GM18517 (cell line): ENCODE results near the gene KCNAB1.
"Not testable (repeated sequence)": the region's sequence is repeated elsewhere in the genome, so short reads cannot be mapped to it uniquely, and the experiment has no call there.

Experiments
- ATAC-seq: cut with Tn5 transposase; IDR thresholded peaks from one replicate; pipeline ENCODE4 v1.9.1; 2021; ENCODE audit warnings: mild to moderate bottlenecking, moderate library complexity; ENCODE audit not compliant: unreplicated experiment

Gene KCNAB1

DNA sequence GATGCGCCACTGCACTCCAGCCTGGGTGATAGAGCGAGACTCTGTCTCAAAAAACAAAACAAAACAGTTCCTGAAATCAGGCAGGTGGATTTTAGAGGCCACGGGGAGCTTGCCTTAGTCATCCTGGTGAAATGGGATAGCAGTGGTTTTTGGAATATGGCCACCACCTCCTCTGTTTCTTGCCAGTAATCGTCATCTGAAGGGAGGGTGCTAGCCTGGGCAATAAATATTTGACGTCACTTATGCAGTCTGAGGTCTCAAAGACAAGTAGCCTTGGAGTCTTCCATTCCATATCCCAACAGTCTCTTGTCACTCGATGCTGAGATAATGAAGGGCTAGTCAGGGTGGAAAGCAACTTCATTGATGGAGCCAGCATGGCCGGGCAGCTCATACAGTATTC, 55.2 kb downstream of the KCNAB1 start:
- no peak for ATAC-seq

DNA sequence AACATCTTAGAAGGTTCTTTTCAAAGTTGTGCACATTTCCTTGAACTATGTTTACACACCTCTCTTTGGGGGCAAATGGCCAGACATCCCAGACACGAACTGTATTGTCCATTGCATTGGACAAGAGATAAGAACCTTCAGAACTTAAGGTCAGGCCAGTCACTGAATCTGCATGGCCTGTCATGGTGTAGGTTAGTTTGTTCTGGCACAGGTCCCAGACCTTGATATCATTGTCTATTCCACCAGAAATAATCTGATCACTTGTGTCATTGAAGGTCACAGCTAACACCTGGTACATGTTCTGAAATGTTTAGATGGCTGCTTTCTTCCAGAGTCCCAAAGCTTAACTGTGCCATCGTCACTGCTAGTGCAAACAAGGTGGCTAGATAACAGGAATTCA, 55.7 kb downstream of the KCNAB1 start:
- no peak for ATAC-seq

DNA sequence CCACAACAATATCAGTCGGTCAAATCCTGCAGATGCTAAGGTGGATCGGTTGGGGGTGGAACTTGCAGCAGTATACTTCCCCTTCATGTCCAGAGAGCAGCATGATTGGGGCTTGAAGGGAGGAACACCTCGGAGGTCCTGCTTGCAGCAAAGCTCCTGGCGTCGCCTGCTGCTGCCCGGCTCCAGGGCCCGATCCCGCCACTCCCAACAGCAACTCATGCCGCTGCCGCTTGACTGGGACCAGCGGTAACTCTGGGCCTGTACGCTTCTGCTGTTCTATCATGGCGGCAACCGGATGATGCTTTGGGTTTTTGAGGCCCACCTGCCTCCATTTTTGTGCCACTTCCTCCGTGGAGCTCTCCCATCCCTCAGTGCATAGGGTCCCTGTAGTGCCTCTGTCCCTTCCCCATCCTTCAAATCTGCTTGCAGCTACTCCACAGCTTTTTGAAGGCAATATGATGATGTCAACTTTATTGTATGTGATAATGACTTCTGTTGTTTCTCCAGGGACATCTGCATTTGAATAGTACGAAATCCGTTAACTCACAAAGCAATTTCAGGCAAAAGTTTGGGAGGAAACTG, 56.3 kb downstream of the KCNAB1 start:
- ATAC-seq = no peak

DNA sequence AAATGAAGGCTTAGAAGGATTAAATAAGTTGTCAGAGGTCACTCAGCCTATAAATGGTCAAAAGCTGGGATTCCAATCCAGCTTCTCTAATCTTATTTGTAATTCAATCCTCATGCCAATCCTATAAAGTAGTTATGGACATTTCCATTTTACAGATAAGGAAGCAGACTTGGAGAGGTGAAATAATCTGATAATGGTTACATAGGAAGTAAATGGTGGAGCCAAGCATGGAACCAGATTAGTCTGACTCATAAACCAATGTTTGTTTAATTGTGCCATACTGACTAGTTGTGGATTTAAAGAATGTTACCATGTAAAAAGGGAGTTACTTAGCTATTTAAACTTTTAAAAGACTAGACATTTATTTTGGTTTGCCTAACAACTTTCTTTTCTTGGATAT, 59.7 kb downstream of the KCNAB1 start:
- no peak for ATAC-seq

DNA sequence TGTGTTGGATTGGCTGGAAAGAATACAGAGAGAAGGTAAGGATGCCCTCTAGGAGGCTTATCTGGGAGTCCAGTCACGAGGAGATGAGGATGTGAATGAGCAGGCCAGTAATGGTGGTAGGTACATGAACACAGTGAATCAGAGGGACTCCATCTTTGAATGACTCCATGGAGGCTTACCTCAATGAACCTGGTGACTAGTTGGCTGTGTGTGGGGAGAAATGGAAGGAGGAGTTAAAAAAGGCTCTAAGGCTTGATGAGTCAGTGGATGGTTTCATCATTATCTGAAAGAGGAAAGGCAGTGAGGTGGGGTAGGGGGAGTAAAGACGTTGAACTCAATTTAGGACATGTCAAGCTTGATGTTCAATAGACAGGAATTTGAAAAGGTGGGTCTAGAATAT, 61.1 kb downstream of the KCNAB1 start:
- no peak for ATAC-seq

- ATAC-seq = no peak
Measured at GRCh38 chr3:156183396-156183795, 63.0 kb downstream of the KCNAB1 start.

- ATAC-seq = no peak
Measured at GRCh38 chr3:156184156-156184555, 63.8 kb downstream of the KCNAB1 start.

DNA sequence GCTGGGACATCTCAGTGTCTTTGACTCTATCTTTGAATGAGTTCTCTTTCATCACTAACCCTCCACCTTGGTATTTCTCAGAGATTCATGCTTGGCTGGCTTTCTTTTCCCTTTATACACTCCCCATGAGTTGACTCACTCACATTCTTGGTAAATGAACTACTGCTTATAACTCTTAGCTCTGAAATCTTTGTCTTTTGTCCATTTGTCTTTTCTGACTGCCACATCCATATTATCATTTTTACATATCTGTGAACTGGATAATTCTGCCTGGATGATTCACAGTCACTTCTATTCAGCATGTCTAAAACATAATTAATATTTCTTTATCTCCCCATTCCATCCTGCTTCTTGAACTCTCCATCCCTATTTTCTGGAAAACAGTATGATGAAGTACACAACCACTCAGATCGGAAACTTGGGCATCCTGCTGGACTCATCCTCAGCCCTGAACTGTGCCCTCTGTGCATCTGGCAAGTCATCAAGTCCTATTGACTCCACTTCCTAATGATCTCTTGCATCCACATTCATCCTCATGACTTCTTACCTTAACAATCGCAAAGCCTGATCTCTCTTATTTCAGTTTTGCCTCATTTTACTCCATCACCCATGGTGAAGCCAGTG, 66.9 kb downstream of the KCNAB1 start:
- no peak for ATAC-seq

DNA sequence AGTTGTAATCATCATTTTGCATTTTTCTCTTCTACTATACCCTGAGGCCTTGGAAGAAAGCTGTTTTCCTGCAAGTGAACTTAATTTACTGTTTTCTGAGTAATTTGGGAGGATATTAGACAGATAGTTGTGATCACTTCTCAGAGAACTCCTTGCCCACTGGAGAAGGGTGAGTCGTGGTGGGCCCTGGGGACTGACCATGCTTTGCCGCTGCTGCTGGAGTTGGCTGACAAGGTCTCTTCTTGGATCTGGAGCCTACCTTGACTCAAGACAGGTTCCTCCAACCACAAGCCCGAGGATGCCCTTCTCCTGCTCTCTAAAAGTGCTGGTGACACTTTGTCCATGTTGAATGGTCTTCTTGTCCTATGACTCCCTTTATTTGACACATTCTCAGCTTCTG, 68.4 kb downstream of the KCNAB1 start:
- no peak for ATAC-seq

GRCh38 chr3:156189927-156190326, 69.5 kb downstream of the KCNAB1 start:
- ATAC-seq = no peak

DNA sequence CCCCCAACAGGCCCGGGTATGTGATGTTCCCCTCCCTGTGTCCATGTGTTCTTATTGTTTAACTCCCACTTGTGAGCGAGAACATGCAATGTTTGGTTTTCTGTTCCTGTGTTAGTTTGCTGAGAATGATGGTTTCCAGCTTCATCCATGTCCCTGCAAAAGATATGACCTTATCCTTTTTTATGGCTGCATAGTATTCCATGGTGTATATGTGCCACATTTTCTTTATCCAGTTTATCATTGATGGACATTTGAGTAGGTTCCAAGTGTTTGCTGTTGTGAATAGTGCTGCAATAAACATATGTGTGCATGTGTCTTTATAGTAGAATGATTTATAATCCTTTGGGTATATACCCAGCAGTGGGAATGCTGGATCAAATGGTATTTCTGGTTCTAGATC, 74.6 kb downstream of the KCNAB1 start:
- ATAC-seq = not testable (repeated sequence)

- ATAC-seq = not testable (repeated sequence)
Measured at GRCh38 chr3:156197152-156197551, 76.8 kb downstream of the KCNAB1 start.

DNA sequence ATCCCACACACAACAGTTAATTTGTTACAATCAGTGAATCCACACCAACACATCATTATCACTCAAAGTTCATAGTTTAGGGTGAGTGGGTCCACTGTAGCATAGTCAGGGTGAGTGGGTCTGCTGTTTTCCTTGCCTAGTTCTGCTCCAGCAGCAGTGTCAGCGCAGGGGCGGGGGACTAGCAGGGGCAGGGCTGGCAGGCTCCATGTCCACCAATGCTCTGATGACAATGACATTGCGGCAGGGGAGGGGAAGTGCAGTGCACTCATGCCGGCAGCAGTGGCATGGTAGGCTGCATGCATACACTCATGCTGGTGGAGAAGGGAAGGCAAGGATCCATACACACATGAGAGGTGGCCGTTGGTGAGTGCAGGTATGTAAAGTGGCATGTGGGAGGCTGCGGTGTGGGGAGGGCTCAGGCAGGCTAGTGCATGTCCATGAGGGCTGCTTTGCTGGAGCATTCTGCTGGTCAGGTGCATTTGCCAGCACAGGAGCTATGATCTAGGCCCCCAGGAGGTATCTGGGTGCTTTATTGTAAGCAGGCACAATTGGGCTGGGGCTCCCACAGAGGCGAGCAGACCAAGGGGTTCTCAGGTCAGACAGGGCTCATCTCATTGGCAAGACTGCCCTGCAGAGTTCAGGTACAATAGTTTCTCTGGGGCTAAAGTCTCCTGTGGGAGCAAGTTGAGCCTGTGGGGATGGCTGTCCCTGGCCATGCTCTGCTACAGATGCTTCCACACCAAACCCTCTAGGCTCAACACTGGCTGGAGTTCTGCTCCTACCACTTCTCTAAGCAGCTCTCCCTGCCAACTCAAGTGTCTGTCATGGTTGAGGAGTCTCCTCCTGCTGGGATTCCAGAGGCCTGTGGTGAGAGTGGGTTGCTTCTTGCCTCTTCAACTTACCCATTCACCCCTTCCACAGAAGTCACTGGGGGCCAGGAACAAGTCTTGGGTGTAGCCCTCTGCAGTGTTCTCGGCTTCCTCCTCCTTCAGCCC, 81.3 kb downstream of the KCNAB1 start:
- no peak for ATAC-seq

DNA sequence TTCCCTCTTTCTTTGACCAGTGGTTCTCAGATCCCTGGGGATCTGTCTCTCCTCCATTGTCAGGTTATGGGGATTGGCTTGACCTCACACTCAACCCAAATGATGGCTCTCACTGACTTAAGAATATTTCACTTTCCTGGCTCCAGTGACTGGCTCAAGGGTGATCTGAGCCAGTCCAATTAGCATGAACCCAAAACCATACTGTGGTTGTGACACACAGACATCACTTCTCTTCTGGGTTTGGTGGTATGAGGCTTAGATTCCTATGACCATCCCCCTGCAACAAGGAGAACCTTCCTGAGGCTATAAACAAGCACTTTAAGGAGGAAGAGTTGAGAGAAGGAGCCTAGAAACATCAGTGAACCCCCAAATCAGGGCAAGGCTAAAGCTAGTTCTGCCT, 85.8 kb downstream of the KCNAB1 start:
- ATAC-seq = no peak

GRCh38 chr3:156207802-156208685, 87.7 kb downstream of the KCNAB1 start:
- ATAC-seq = no peak

- no peak for ATAC-seq
Measured at GRCh38 chr3:156209631-156210335, 89.4 kb downstream of the KCNAB1 start.

GRCh38 chr3:156211583-156211982, 91.2 kb downstream of the KCNAB1 start:
- no peak for ATAC-seq

- no peak for ATAC-seq
Measured at GRCh38 chr3:156214676-156215075, 94.3 kb downstream of the KCNAB1 start.

DNA sequence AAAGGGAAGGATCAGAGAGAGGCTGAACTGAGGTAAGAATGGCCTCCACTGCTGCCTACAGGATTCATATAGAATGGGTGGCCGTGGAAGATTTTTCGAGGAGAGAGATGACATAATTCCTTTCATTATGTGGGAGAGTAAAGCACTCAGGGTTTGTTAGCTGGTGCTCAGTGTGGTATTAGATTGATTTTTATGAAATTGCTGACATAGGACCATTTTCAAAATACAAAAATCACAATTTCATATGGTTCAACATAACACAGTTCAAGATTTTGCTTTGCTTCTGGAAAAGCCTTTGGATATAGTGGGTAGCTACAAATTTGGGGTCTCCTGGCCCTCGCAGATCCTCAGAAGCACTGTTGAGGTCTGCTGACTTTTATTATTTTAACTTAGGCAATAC, 95.4 kb downstream of the KCNAB1 start:
- ATAC-seq = no peak

- ATAC-seq = no peak
Measured at GRCh38 chr3:156216216-156216615, 95.8 kb downstream of the KCNAB1 start.
